Peyer's patch (tissue), 4 donors: ENCODE results near the gene CASP4.

Experiments
- POLR2A ChIP-seq, 2 donors: fragments of 450-650 bp; IDR thresholded peaks; one replicate each; pipeline ENCODE4 v1.5.1; 2017; ENCODE audit warnings: antibody characterized with exemption in 2 of 2, mild to moderate bottlenecking in 2 of 2, moderate library complexity in 2 of 2
- TF ChIP-seq, protein P1 (sequence below), 6 experiments: fragments of 450-650 bp in 4 of 6; fragments of 200-600 bp in 2 of 6; sonication (generic) in 1 of 6; IDR thresholded peaks; one replicate each; pipeline ENCODE4 v1.5.1; 2017 to 2019; ENCODE audit warnings: antibody characterized with exemption in 6 of 6, mild to moderate bottlenecking in 3 of 6, moderate library complexity in 1 of 6

DNA sequence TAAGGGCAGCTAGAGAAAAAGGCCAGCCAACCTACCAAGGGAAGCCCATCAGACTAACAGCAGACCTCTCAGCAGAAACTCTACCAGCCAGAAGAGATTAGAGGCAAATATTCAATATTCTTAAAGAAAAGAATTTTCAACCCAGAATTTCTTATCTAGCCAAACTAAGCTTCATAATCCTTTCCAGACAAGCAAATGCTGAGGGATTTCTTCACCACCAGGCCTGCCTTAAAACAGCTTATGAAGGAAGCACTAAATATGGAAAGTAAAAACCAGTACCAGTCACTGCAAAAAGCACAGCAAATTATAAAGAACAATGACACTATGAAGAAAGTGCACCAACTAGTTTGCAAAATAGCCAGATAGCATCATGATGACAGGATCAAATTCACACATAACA lies 39.6 kb downstream of the CASP4 start:
- TF ChIP-seq, protein P1, sequence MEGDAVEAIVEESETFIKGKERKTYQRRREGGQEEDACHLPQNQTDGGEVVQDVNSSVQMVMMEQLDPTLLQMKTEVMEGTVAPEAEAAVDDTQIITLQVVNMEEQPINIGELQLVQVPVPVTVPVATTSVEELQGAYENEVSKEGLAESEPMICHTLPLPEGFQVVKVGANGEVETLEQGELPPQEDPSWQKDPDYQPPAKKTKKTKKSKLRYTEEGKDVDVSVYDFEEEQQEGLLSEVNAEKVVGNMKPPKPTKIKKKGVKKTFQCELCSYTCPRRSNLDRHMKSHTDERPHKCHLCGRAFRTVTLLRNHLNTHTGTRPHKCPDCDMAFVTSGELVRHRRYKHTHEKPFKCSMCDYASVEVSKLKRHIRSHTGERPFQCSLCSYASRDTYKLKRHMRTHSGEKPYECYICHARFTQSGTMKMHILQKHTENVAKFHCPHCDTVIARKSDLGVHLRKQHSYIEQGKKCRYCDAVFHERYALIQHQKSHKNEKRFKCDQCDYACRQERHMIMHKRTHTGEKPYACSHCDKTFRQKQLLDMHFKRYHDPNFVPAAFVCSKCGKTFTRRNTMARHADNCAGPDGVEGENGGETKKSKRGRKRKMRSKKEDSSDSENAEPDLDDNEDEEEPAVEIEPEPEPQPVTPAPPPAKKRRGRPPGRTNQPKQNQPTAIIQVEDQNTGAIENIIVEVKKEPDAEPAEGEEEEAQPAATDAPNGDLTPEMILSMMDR (IDR thresholded peaks at IDR 0.05) = no peak
- TF ChIP-seq POLR2A (IDR thresholded peaks at IDR 0.05) = no peak
